CD14-positive monocyte (primary cell): ENCODE measurements around the gene SIK3. TPM values are rescaled to one million over a fixed set of nuclear protein-coding genes. Genes with fewer than 3 reads are reported as not detected.

Source experiments
- DNase-seq, 3 donors: peaks; one replicate each; pipeline ENCODE4 v3.0.0-alpha.2; 2011 to 2022
- H2AFZ ChIP-seq: 2 replicates; pipeline ENCODE4 v1.6.0; 2012; ENCODE audit warnings: mild to moderate bottlenecking, low read depth, low read length, inconsistent platforms; ENCODE audit not compliant: insufficient read depth, poor library complexity, severe bottlenecking
- H3K27ac ChIP-seq, 2 donors: 1 replicate in 1 of 2; 2 replicates in 1 of 2; pipeline ENCODE4 v1.5.1; 2012 to 2013; ENCODE audit warnings: low read length in 2 of 2, control low read depth in 1 of 2, inconsistent platforms in 1 of 2, low read depth in 1 of 2, mild to moderate bottlenecking in 1 of 2
- H3K27me3 ChIP-seq, 2 donors: one replicate each; pipeline versions ENCODE4 v1.6.0 to v1.6.1; 2011 to 2013; ENCODE audit warnings: low read length in 2 of 2; ENCODE audit not compliant: control insufficient read depth in 2 of 2, insufficient read depth in 2 of 2
- H3K36me3 ChIP-seq, 2 donors: replicated peaks in 1 of 2; 1 replicate in 1 of 2; 2 replicates in 1 of 2; pipeline versions ENCODE4 v1.5.1 to v1.6.1; 2012 to 2013; ENCODE audit warnings: low read length in 2 of 2, control low read depth in 1 of 2, inconsistent platforms in 1 of 2, mild to moderate bottlenecking in 1 of 2; ENCODE audit not compliant: insufficient read depth in 2 of 2, control insufficient read depth in 1 of 2
- H3K4me1 ChIP-seq, 2 donors: 1 replicate in 1 of 2; 2 replicates in 1 of 2; pipeline versions ENCODE4 v1.5.1 to v1.6.1; 2012 to 2013; ENCODE audit warnings: low read length in 2 of 2, control low read depth in 1 of 2, inconsistent platforms in 1 of 2, mild to moderate bottlenecking in 1 of 2, moderate library complexity in 1 of 2; ENCODE audit not compliant: insufficient read depth in 2 of 2, control insufficient read depth in 1 of 2
- H3K4me2 ChIP-seq: replicated peaks from 2 replicates; pipeline ENCODE3; 2012; ENCODE audit warnings: low read length, moderate library complexity, mild to moderate bottlenecking; ENCODE audit not compliant: poor library complexity, severe bottlenecking; ENCODE audit errors: extremely low read depth
- H3K4me3 ChIP-seq, 3 experiments: fragments of 200-600 bp in 1 of 3; sonication (generic) in 1 of 3; replicated peaks in 1 of 3; 1 replicate in 2 of 3; 2 replicates in 1 of 3; pipeline ENCODE4 v1.5.1; 2011 to 2013; ENCODE audit warnings: low read length in 3 of 3, mild to moderate bottlenecking in 3 of 3, control low read depth in 2 of 3, low read depth in 2 of 3, inconsistent platforms in 1 of 3, moderate library complexity in 1 of 3
- H3K79me2 ChIP-seq: 2 replicates; pipeline ENCODE4 v1.6.0; 2012; ENCODE audit warnings: mild to moderate bottlenecking, control low read depth, inconsistent platforms, low read length, moderate library complexity; ENCODE audit not compliant: insufficient read depth
- H3K9ac ChIP-seq: 2 replicates; pipeline ENCODE4 v1.6.0; 2017; ENCODE audit warnings: low read length, mild to moderate bottlenecking; ENCODE audit not compliant: insufficient read depth, poor library complexity, severe bottlenecking
- H3K9me3 ChIP-seq, 2 donors: replicated peaks in 1 of 2; 1 replicate in 1 of 2; 2 replicates in 1 of 2; pipeline versions ENCODE4 v1.5.1 to v1.6.1; 2012 to 2013; ENCODE audit warnings: low read length in 2 of 2, control low read depth in 1 of 2; ENCODE audit not compliant: control insufficient read depth in 1 of 2, insufficient read depth in 1 of 2
- H4K20me1 ChIP-seq: 2 replicates; pipeline ENCODE4 v1.6.0; 2012; ENCODE audit warnings: mild to moderate bottlenecking, low read length, control low read depth, moderate library complexity; ENCODE audit not compliant: insufficient read depth
- H3K27ac Mint-ChIP-seq, 7 donors: one replicate each; pipeline ENCODE4 v1.8.0; 2020; ENCODE audit warnings: mild to moderate bottlenecking in 7 of 7, mixed read lengths in 7 of 7, moderate library complexity in 6 of 7, inconsistent platforms in 2 of 7
- H3K27me3 Mint-ChIP-seq, 3 donors: one replicate each; pipeline ENCODE4 v1.8.0; 2021 to 2022; ENCODE audit warnings: low read depth in 3 of 3, mild to moderate bottlenecking in 3 of 3, mixed read lengths in 3 of 3, moderate library complexity in 3 of 3, inconsistent platforms in 1 of 3
- H3K36me3 Mint-ChIP-seq, 2 donors: one replicate each; pipeline ENCODE4 v1.8.0; 2020; ENCODE audit warnings: mixed read lengths in 2 of 2, inconsistent platforms in 1 of 2, mild to moderate bottlenecking in 1 of 2
- H3K4me1 Mint-ChIP-seq: one replicate; pipeline ENCODE4 v1.8.0; 2020; ENCODE audit warnings: mild to moderate bottlenecking, mixed read lengths
- H3K4me3 Mint-ChIP-seq, 2 donors: one replicate each; pipeline ENCODE4 v1.8.0; 2020; ENCODE audit warnings: mild to moderate bottlenecking in 2 of 2, mixed read lengths in 2 of 2, moderate library complexity in 1 of 2
- H3K9me3 Mint-ChIP-seq, 7 donors: one replicate each; pipeline ENCODE4 v1.8.0; 2020 to 2022; ENCODE audit warnings: mixed read lengths in 7 of 7, mild to moderate bottlenecking in 6 of 7, moderate library complexity in 6 of 7, inconsistent platforms in 2 of 7
- CTCF ChIP-seq: fragments of 200-600 bp; IDR thresholded peaks from one replicate; pipeline ENCODE4 v1.8.0; 2022; ENCODE audit warnings: antibody characterized with exemption, mild to moderate bottlenecking
- WGBS: methylation state at CpG from one replicate; pipeline ENCODE4 v1.1.5; 2013; ENCODE audit warnings: missing lambda C conversion rate; ENCODE audit not compliant: insufficient coverage; 5-methylcytosine and 5-hydroxymethylcytosine counted together
- intact Hi-C, 2 donors: fragments of 100-400 bp; cut with micrococcal nuclease; formaldehyde crosslinking; loops; one replicate each; pipeline versions ENCODE4 v1.15.0 to v1.15.1; 2023
- polyA plus RNA-seq, 3 donors: library from polyadenylated mRNA; depleted of rRNA in 1 of 3; unstranded in 2 of 3; stranded (reverse) in 1 of 3; fragments of 300-500 nt in 2 of 3; fragments of >200 nt in 1 of 3; fragmentation: Illumina TruSeq in 2 of 3; gene quantifications; 1 replicate in 2 of 3; 2 replicates in 1 of 3; pipeline ENCODE4 v1.2.3, GENCODE V29; 2012 to 2021

The SIK3 gene
- polyA plus RNA-seq, 3 donors = 18.3 to 142 (median 20.0) TPM

GRCh38 chr11:116989184-116989583 is 109.0 kb downstream of the SIK3 start:
- H3K4me3 ChIP-seq = peak overlapping the region in 2 of 3 experiments; percentile 5 to 53
- H3K27ac ChIP-seq = peak overlapping the region in 1 of 2 donors; percentile 76
- H3K27me3 ChIP-seq = no peaks in the 10 kb centered on the region
- DNase-seq = no peak
- no peaks in the 10 kb centered on the region for H4K20me1 ChIP-seq
- no peaks in the 10 kb centered on the region for H3K36me3 ChIP-seq
- no peak overlapping the region for H2AFZ ChIP-seq
- Mint-ChIP-seq H3K4me3 (peak overlapping the region in 1 of 2 donors; percentile 67), H3K27me3 (no peaks in the 10 kb centered on the region), H3K27ac (peak overlapping the region; percentile 83 to 94 (median 88)), H3K36me3 (peaks cover 0 to 4% of the 10 kb centered on the region in 2 donors), H3K9me3 (no peaks in the 10 kb centered on the region), H3K4me1 (peaks cover 87% of the 10 kb centered on the region)
- peak overlapping the region; percentile 42 for H3K4me2 ChIP-seq
- no peak overlapping the region for H3K9ac ChIP-seq
- no peaks in the 10 kb centered on the region for H3K9me3 ChIP-seq
- no peak for TF ChIP-seq CTCF
- H3K79me2 ChIP-seq = peaks cover 94% of the 10 kb centered on the region
- H3K4me1 ChIP-seq = peaks cover 85 to 87% of the 10 kb centered on the region in 2 donors
- intact Hi-C loops = no loop called here
- 11% methylated on average over 2 of the region's 4 CpGs for WGBS

DNA sequence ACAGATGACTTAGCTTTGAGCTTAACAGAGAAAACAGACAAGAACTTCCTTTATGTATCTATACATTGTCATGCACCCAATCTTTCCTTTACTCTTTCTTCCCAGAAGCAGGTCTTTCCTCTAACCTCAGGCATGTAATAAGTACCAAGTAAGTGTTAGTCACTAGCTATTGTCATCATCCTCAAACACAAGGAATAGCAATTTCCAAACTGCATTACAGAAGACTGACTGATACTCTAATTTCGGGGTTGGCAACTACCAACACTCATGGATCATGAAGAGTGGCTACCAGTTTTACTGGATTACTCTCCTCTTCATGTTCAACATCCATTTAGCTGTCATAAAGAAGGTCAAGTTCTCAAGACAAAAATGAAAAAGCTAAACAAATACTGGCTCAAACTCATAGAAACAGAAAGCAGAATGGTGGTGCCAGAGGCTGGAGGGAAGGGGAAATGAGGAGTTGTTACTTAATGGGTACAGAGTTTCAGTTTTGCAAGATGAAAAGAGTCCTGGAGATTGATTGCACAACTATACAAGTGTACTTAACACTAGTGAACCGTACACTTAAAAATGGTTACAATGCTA is 111.6 kb downstream of the SIK3 start:
- peak overlapping the region; percentile 44 for H3K9ac ChIP-seq
- DNase-seq = peak; percentile 71 to 91 (median 88)
- H3K27ac ChIP-seq = peak overlapping the region; percentile 77 to 90
- Mint-ChIP-seq H3K9me3 (no peaks in the 10 kb centered on the region), H3K27ac (peak overlapping the region; percentile 92 to 98 (median 95)), H3K4me3 (peak overlapping the region; percentile 52 to 82), H3K27me3 (peaks cover 0 to 2% (median 0%) of the 10 kb centered on the region in 3 donors), H3K36me3 (peaks cover 0 to 3% of the 10 kb centered on the region in 2 donors), H3K4me1 (peaks cover 85% of the 10 kb centered on the region)
- H3K36me3 ChIP-seq = no peaks in the 10 kb centered on the region
- H3K4me2 ChIP-seq = peak overlapping the region; percentile 74
- peaks cover 92 to 98% of the 10 kb centered on the region in 2 donors for H3K4me1 ChIP-seq
- H3K27me3 ChIP-seq = no peaks in the 10 kb centered on the region
- H3K4me3 ChIP-seq = peak overlapping the region; percentile 13 to 64 (median 51)
- no peak overlapping the region for H2AFZ ChIP-seq
- no peak for TF ChIP-seq CTCF
- intact Hi-C loops = loop anchor here in 1 of 2 donors (2.0 kb wide), 1 partner anchor 14 kb away; no protein-coding TSS in a partner anchor
- no peaks in the 10 kb centered on the region for H3K9me3 ChIP-seq
- peaks cover 88% of the 10 kb centered on the region for H3K79me2 ChIP-seq
- H4K20me1 ChIP-seq = no peaks in the 10 kb centered on the region
- WGBS = 0% methylated on average over 1 of the region's 2 CpGs
